H1 (cell line): ENCODE results near the gene VWA1.

Experiments used
- CTCF ChIP-seq, 3 experiments: IDR thresholded peaks; 1 replicate in 2 of 3; 2 replicates in 1 of 3; pipeline versions ENCODE4 v1.5.1 to v1.6.1; 2011; ENCODE audit warnings: low read length in 3 of 3, mild to moderate bottlenecking in 3 of 3, inconsistent platforms in 2 of 3, low read depth in 1 of 3, moderate library complexity in 1 of 3; ENCODE audit not compliant: insufficient read depth in 1 of 3; ENCODE audit errors: control extremely low read depth in 1 of 3
- HDAC2 ChIP-seq, 2 experiments: fragments of 300-600 bp in 1 of 2; sonication (generic) in 1 of 2; IDR thresholded peaks; 2 replicates each; pipeline ENCODE4 v1.6.1; 2011 to 2012; ENCODE audit warnings: low read depth in 2 of 2, low read length in 2 of 2, mild to moderate bottlenecking in 2 of 2, moderate library complexity in 2 of 2, borderline replicate concordance in 1 of 2, inconsistent platforms in 1 of 2
- JUN ChIP-seq: IDR thresholded peaks from 2 replicates; pipeline ENCODE4 v1.6.1; 2011; ENCODE audit warnings: low read depth, mild to moderate bottlenecking, improper control_type of control experiment, low read length
- MAX ChIP-seq: IDR thresholded peaks from 2 replicates; pipeline ENCODE4 v1.6.1; 2012; ENCODE audit warnings: inconsistent platforms
- RNF2 ChIP-seq: fragments of 200-900, 300-1000 bp; sonication (generic); IDR thresholded peaks from 2 replicates; pipeline ENCODE4 v1.7.1; 2016; ENCODE audit warnings: borderline replicate concordance, low read depth, mild to moderate bottlenecking, antibody characterized with exemption, low read length; ENCODE audit not compliant: poor library complexity, severe bottlenecking; ENCODE audit errors: missing control alignments
- TBP ChIP-seq: IDR thresholded peaks from 2 replicates; pipeline ENCODE4 v1.6.1; 2011; ENCODE audit warnings: low read depth, low read length, improper control_type of control experiment
- YY1 ChIP-seq: IDR thresholded peaks from 2 replicates; pipeline ENCODE4 v1.6.1; 2011; ENCODE audit warnings: low read depth, mild to moderate bottlenecking, low read length

- TF ChIP-seq HDAC2 (IDR thresholded peaks at IDR 0.05; ENCODE audit: borderline replicate concordance in 1 of 2, low read depth in 2 of 2, low read length in 2 of 2) (no peak), MAX (no peak), TBP (no peak), CTCF (IDR thresholded peaks at IDR 0.05; ENCODE audit: control extremely low read depth in 1 of 3, insufficient read depth in 1 of 3, low read depth in 1 of 3, low read length in 3 of 3) (no peak), RNF2 (no peak), YY1 (no peak), JUN (no peak)
These were observed 37.5 kb upstream of the VWA1 start for GRCh38 chr1:1397839-1398523.
